ENCODE measurements around the gene ARHGAP19.

DNA sequence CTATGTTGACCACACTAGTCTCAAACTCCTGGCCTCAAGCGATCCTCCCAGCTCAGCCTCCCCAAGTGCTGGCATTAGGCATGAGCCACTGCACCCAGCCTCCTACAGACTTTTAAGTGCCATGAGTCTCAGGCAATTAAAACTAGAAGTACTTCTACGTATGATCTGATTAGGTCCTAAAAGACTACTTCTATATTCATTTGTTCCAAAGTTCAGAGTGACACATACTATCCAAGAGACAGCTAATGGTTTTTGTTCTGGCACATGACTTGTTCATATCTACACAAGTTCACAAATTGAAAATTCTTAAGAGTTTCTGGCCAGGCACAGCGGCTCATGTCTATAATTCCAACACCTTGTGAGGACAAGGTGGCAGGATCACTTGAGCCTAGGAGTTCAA, 11.7 kb downstream of the ARHGAP19 start:
- TF ChIP-seq FOXM1 (IDR thresholded peaks at IDR 0.05; ENCODE audit: borderline replicate concordance) = no peak
- TF ChIP-seq TARDBP (IDR thresholded peaks at IDR 0.05) = no peak
- no peak for TF ChIP-seq HDGF (IDR thresholded peaks at IDR 0.05; ENCODE audit: borderline replicate concordance)
- no peak for TF ChIP-seq BHLHE40 (IDR thresholded peaks at IDR 0.05; ENCODE audit: borderline replicate concordance)
- no peak for TF ChIP-seq SP1 (IDR thresholded peaks at IDR 0.05)
- TF ChIP-seq FOXA1 (IDR thresholded peaks at IDR 0.05) = no peak
- no peak for TF ChIP-seq ELF4 (IDR thresholded peaks at IDR 0.05)
